Jurkat, Clone E6-1 (cell line): ENCODE measurements around the gene WDR27. TPM values are rescaled to one million over a fixed set of nuclear protein-coding genes. Genes with fewer than 3 reads are reported as not detected.
A peak's percentile ranks its signal among the peaks of the same experiment; 100 is the strongest.

ENCODE experiments used
- DNase-seq: peaks from one replicate; pipeline ENCODE4 v3.0.0-alpha.2; 2011; ENCODE audit warnings: low read depth, low spot score
- H3K4me3 ChIP-seq: 2 replicates; pipeline ENCODE4 v1.5.1; 2011; ENCODE audit warnings: mild to moderate bottlenecking, low read length, control low read depth, moderate library complexity
- polyA plus RNA-seq: library from polyadenylated mRNA; unstranded; fragments of >200 nt; gene quantifications from one replicate; pipeline ENCODE4 v1.2.1, GENCODE V29; 2012; ENCODE audit warnings: missing spikeins; ENCODE audit not compliant: insufficient read length, insufficient read depth

The WDR27 gene
- 25.0 TPM for polyA plus RNA-seq

DNA sequence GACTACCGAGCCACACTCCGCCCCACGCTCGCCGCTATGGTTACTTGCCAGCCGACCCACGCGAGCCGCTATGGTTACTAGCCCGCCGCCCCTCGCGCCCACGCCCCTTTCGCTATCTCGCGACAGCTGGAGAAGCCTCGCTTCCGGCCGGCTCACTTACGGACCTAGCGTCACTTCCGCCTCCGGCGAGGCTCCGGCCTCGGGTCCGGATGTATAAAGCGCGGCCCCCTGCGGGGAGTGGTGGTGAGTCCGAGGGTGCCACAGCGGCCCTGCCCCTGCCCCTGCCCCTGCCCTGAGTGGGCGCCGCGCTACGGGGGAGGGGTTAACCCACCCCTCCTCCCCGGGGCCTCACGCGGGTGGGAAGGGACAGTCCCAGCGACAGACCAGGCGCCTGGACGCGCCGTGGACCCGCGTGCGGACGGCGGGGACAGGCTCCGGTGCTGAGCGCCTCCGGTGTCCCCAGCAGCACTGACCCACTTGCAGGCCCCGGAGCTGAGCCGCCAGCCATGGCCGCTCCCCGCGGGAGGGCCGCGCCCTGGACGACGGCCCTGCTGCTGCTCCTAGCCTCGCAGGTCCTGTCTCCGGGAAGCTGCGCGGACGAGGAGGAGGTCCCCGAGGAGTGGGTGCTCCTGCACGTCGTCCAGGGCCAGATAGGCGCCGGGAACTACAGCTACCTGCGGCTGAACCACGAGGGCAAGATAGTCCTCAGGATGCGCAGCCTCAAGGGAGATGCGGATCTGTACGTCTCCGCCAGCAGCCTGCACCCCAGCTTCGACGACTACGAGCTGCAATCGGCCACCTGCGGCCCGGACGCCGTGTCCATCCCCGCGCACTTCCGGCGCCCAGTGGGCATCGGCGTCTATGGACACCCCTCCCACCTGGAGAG is at the start of gene WDR27, which contains the start of gene C6orf120:
WDR27 (minus strand) TSS at position 76 of the 886 bp plus-strand sequence. CDS start 13,024 bp downstream, outside the sequence.
C6orf120 (plus strand) TSS at position 173 of the 886 bp plus-strand sequence; CDS start at position 507, 334 bp downstream.
- peak; percentile 85 for DNase-seq
- peak within 1 kb of the TSS; percentile 84 for H3K4me3 ChIP-seq

DNA sequence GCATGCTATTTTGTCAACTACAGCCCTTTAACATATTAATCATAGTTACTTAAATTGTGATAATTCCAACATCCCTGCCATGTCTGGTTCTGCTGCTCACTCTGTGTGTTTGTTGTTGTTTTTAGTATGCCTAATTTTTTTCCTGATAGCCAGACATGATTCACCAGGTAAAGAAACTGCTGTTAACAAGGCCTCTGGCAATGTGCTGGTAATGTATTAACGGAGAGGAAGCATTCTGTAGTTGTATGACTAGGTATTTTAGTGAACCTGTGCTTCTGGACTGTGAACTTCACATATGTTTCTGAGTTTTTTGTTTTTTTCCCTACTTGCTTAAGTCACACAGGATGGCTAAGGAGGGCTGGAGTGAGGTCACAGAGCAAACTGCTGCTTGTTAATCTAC is 44.7 kb upstream of the WDR27 start:
- DNase-seq, result no peak
- no peak overlapping the region for H3K4me3 ChIP-seq

DNA sequence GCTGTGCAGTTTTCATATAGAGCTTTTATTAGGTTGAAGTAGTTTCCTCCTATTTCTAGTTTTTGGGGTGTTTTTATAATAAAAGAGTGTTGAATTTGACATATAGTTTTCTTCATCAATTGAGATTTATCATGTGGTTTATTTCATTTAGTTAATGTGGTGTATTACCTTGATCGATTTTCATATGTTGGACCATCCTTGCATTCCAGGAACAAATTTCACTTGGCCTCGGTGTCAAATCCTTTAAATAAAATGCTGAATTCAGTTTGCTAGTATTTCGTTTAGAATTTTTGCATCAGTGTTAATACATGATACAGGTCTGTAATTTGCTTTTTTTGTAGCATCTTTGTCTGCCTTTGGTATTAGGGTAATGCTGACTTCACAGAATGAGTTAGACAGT is 43.6 kb upstream of the WDR27 start:
- DNase-seq, result no peak
- H3K4me3 ChIP-seq, result no peak overlapping the region

DNA sequence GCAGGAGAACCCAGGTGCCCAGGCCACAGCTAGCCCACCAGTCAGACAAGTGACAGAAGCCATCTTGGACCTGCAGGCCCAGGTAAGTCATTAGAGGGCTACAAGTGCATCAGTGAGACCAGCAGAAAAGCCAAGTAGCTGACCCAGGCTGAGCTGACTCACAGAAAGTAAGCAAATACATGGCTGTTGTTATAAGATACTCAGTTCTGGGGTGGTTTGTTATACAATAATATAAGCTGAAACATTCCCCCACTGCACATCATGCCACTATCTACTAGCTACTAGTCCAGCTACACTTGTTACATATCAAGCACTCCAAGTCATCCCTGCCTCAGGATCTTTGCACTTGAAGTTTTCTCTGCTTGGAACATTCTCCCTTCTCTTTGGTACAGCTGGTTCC is 39.5 kb upstream of the WDR27 start:
- no peak overlapping the region for H3K4me3 ChIP-seq
- DNase-seq, result no peak

DNA sequence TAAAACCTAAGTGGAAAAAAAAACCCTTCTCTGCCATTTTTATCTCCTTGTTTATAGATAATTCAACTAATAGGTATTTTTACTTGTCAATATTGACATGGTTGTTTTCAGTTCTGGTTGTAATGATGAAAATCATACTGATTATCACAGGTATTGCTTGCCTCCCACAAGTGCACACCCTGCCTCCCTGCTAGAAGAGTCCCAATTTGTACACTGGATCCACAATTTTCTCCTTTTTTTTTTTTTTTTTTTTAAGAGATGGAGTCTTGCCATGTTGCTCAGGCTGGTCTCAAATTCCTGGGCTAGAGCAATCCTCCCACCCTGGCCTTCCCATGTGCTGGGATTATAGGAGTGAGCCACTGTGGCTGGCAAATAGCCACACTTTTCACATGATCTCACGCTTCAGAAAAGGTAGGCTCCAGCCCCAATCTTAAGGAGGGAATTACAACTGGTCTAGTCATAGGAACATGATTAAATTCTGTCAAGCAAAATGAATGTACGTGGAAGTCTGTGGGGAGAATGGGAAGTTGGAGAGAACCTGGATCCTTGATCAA is 37.2 kb upstream of the WDR27 start:
- no peak overlapping the region for H3K4me3 ChIP-seq
- DNase-seq, result no peak

DNA sequence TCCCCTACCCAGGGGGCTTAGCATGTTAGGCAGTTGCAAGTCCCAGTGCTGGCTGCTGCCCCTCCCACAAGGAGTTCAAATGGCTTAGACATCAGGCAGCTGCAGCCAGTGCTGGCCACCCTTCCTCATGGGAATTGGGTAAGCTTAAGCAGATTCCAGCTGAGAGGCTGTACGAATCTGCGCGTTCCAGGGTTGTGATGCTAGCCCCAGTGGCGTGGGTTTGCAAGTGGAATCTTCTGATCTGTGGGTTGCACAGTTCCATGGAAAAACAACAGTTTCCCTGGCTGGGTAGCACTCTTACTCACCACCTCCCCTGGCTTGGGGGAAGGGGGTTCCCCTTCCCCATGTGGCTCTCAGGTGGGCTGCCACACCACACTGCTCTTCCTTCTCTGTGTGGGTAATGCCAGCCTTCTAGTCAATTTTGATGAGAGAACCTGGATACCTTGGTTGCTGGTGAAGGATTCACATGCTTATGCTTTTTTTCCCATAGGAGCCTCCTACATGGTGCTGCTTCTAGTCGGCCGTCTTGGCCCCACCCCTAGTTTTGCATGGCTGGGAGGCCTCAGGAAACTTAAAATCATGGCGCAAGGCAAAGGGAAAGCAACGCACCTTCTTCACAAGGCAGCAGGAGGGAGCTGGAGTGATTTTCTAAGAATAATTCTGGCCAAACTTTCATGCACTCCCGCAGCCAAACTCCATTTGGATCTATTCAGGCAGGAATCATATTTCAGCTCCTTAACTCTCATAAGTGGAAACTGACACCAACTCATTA is 36.6 kb upstream of the WDR27 start:
- no peak overlapping the region for H3K4me3 ChIP-seq
- DNase-seq, result no peak

DNA sequence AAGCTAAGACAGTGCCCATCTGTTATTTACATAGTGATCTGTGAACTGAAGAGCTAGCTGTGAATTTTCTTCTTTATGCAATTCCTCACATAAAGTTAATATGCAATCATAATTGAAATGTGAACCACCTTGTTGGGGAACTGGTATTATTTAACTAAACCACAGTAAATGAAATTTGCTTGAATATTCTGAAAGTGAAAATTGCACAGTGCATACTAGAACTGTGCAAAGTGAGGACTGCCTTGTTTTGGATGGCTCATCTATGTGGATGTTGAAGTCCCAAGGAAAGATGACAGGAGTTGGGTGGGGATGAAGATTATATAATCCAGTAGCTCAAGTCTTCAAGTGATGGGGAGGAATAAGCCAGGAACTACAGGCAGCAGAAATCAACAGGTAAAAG is 28.1 kb upstream of the WDR27 start:
- H3K4me3 ChIP-seq, result no peak overlapping the region
- DNase-seq, result no peak

DNA sequence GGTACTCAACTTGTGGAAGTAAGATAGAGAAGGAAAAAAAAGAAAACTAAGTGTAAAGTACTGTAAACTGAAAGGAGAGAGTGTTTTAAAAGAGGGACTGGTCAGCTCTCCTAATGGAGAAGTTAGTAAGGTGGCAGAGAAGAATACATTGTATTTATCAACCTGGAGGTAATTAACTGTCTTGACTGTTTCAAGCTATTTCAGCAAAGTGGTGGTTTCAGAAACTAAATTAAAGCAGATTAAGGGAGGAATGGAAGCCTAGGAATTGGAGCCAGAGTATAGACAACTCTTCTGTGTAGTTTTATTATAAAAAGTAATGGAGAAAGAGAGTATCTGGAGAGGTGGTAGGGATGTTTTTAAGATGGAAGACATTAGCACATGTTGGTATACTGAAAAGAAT is 25.1 kb upstream of the WDR27 start:
- no peak overlapping the region for H3K4me3 ChIP-seq
- DNase-seq, result no peak

DNA sequence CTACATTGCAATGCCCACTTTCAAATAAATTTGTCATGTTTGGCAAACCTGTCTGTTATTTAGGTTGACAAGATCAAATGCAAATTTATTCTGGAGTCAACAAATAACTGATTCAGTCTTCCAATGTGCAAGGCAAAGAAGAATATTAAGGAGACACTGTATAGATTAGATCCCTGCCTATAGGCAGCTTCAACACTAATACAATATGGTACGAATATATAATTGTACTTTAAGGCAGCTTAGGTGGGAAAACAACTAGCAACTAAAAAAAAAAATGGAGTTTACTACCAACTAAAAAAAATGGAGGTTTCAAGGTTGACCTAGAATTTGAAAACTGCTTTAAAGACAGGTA is 24.2 kb upstream of the WDR27 start:
- DNase-seq, result no peak
- no peak overlapping the region for H3K4me3 ChIP-seq

DNA sequence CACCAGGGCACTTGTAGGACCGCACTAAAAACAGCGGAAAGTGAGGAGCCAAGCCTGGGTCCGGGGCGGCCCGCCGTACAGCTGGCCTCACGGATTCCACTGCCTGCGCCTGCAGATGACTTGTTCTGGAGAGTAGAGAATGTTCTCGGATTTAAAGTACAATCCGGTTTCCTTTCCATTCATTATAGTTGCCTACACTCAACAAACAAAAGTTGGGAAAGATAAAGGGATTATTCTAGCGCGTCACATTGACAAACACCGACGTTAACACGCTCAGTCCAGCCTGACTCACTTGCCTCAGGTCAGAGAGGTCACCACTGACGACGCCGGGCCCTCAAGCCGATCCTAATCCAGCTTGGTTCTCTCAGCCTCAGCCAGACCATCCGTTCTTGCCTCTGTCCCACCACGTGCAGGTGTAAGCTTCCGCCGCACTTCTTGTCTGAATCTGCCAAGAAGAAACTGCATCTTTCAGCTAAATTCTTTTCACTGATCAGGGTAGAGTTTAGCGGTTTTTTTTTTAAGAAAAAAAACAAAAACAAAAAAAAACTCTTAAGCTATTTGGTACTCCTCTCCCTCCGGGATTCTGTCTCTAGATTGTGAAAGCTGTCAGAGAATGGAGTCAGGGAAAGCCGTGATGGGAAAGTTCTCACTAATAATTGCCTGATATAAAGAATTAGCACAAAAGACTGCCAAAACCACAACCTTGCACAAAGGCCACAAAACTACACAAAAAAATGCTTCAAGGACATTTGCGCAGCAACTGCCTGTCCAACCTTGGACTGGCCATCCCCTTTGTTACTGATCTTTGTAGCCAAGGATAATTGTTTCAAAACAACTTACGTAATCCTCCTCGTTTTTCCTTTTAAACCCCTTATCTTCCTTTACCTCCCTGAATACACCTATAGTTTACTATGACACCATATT is 23.6 kb upstream of the WDR27 start:
- DNase-seq, result no peak
- H3K4me3 ChIP-seq, result peak overlapping the region; percentile 60

DNA sequence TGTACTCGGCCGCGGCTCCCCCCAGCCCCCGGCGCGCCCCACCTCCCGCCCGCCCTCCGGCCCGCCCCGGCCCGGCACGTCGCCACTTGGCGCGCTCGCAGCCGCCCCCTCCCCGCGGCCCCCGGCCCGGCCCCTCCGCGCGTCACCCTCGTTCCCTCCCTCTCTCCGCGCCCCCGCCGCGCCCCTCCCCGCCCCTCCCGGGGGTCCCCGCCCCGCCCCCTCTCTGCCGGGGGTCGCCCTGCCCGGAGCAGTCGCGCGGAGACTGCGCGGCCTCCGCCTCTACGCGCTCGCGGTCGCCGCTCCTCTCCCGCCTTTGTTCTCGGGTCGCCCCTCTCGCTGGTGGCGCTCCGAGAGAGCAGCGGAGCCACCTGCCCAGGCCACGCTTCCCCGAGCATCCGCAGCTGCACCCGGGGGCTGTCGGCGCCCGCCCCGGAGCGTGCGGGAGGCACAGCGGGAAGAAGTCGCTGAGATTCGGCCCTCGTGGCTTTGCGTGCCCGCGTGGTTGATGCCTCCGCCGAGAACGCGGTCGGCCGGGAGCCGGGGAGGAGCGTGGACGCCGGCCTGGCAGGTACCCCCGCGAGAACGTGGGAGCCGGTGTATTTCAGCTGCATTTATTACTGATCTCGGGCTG is 22.8 kb upstream of the WDR27 start, which contains the start of gene PHF10:
PHF10 (minus strand) TSS at position 7 of the 631 bp plus-strand sequence. CDS start 569 bp downstream, outside the sequence.
- peak; percentile 45 for DNase-seq
- peak within 1 kb of the TSS; percentile 60 for H3K4me3 ChIP-seq

DNA sequence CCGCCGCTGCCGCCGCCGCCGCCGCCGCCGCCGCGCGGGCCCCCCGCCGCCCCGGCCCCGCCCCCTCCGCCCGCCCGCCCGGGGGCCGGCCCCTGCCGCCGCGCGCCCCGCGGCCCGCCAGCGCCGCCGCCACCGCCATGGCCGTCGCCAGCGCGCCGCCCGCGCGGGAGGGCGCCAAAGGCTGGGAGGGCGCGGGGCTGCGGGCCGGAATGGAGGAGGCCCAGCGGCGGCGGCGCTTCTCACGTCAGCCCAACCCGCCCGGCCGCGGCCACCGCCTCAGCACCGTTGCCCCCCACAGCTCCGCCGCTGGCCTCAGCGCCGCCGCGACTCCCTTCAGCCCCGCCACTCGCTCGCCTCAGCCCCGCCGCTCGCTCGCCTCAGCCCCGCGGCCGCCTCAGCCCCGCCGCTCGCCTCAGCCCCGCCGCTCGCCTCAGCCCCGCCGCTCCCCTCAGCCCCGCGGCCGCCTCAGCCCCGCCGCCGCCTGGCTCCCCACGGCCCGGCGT is 22.2 kb upstream of the WDR27 start:
- peak overlapping the region; percentile 36 for H3K4me3 ChIP-seq
- no peak for DNase-seq

DNA sequence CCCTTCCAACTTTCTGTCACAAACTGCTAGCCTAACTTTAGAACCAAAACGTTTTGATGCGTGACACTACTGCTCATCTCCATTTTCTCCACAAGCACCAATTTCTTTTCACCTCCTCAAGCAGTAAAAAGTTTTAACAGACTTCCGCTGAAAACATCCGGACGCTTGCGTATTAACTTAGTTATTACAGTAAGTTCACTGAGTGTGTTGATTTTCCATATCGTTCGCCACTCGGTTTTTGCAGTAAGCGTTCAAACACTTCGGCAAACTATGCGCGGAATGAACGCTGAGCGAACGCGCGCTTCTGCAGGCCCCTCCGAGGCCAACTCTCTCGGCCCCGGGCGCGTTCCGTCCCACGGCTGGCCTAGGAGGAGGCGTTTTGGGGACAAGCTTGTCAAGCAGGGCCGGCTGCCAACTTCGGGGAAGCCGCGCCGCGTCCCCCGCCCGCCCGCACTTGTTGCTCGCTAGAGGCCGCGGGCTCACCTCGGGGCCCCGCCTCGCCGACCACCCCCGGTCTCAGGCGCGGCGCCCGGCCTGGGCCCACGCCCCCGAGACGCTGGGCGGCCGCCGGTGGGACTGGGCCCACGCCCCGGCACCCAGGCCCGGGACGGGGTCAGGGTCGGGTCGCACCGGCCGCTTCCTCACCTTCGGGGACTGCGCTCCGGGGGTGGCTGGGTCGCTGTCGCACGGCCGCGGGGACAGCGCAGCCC is 21.5 kb upstream of the WDR27 start:
- peak overlapping the region; percentile 55 for H3K4me3 ChIP-seq
- DNase-seq, result peak; percentile 55

DNA sequence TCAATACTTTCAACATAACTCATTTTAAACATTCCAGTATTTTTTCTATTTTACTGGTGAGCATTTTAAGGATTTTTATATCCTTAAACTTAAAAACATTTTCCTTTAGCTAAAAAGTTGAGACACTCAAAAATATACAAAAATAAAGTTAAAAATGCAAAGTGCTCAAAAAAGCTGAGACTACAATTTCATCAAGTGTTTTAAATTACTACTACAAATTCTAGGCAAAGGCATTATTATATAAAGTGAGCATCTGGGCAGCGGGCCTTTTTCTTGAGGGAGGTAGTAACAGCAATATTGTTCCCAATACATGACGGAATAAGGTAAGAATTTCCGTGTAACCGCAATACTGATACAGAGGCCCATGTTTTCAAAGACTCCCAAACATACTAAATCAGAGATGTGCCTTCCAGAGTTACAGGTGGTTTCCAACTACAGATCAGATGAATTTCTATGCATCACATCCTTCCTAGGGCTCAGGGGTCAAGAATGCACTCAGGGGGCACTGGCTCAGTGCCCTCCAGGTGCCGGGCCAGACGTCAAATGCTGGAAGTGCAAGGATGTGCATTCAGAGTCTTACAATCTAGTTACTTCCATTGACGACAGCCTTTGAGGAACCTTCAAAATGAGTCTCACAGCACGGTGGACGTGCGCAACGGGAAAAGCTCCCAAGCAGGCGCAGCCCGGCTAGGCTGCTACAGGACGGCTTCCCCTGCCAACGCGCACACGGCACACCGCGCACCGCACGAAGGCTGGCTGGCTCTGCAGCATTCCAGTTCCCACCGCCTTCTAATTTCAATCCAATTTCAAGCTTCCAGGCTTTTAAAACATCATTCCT is 20.8 kb upstream of the WDR27 start:
- DNase-seq, result no peak
- peak overlapping the region; percentile 55 for H3K4me3 ChIP-seq

DNA sequence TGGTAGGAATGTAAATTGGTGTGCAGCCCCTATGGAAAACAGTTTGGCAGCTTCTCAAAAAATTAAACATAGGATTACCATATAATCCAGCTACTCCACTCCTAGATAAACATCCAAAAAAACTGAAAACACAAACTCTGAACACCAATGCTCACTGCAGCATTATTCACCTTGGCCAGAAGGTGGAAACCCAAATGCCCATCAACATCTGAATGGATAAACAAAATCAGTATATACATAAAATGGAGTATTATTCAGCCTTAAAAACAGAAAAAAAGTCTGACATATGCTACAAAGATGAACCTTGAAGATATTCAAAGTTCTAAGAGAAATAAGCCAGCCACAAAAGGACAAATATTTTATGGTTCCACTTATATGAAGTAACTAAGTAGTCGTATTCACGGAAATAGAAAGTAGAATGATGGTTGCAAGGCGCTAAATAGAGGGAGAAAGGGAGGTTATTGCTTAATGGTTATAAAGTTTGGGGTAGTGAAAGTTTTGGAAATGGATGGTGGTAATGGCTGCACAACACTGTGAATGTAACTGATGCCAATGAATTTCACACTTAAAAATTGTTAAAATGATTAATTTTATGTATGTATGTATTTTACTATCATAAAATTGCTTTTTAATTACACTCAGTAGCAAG is 18.5 kb upstream of the WDR27 start:
- DNase-seq, result no peak
- H3K4me3 ChIP-seq, result no peak overlapping the region

DNA sequence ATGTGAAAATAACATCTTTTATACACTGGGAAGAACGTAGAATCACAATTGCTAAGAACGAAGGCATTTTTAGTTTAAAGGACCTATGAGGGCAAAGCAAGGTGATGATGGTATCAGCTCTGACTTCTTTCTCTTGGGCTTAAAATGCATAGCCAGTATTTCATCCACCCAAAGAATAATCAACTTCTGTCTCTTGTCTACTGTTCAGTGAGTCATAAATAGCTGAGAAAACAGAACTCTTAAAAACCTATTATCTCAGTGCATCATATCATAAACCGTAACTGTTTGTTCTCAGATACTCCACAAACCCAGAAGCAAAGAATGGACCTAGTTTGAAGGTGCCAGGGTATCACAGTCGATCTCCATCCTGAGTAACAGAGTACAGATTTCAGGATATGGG is 17.3 kb upstream of the WDR27 start:
- no peak for DNase-seq

More for the DNA sequence above, 17.3 kb upstream of the WDR27 start:
- H3K4me3 ChIP-seq, result no peak overlapping the region
